Smooth muscle cell (in vitro differentiated cells): ENCODE results near the gene ARHGAP26. TPM values are rescaled to one million over a fixed set of nuclear protein-coding genes. Genes with fewer than 3 reads are reported as not detected.

Source experiments
- DNase-seq: peaks from one replicate; lab custom pipeline; 2025; ENCODE audit not compliant: unreplicated experiment; lab: John Stamatoyannopoulos, UW
- H2AFZ ChIP-seq: fragments of 200-600 bp; sonication (generic); 2 replicates; pipeline ENCODE4 v1.6.0; 2016; ENCODE audit warnings: antibody characterized with exemption, low read depth, mild to moderate bottlenecking
- H3F3A ChIP-seq: fragments of 200-600 bp; sonication (generic); 2 replicates; pipeline ENCODE4 v1.6.0; 2017; ENCODE audit warnings: antibody characterized with exemption, low read depth
- H3K27ac ChIP-seq: fragments of 200-600 bp; sonication (generic); 2 replicates; pipeline ENCODE4 v1.5.1; 2016; ENCODE audit warnings: low read depth, mild to moderate bottlenecking
- H3K27me3 ChIP-seq: fragments of 200-600 bp; sonication (generic); 2 replicates; pipeline ENCODE4 v1.6.1; 2016; ENCODE audit warnings: low read depth, mild to moderate bottlenecking
- H3K36me3 ChIP-seq: fragments of 200-600 bp; sonication (generic); 2 replicates; pipeline ENCODE4 v1.5.1; 2016; ENCODE audit warnings: low read depth
- H3K4me1 ChIP-seq: fragments of 200-600 bp; sonication (generic); 2 replicates; pipeline ENCODE4 v1.5.1; 2016; ENCODE audit warnings: low read depth
- H3K4me2 ChIP-seq: fragments of 200-600 bp; sonication (generic); 2 replicates; pipeline ENCODE4 v1.6.0; 2016; ENCODE audit warnings: mild to moderate bottlenecking
- H3K4me3 ChIP-seq: fragments of 200-600 bp; sonication (generic); 2 replicates; pipeline ENCODE4 v1.5.1; 2016; ENCODE audit warnings: mild to moderate bottlenecking
- H3K79me2 ChIP-seq: fragments of 200-600 bp; sonication (generic); 2 replicates; pipeline ENCODE4 v1.6.0; 2016; ENCODE audit warnings: low read depth, mild to moderate bottlenecking
- H3K9ac ChIP-seq: fragments of 200-600 bp; sonication (generic); 2 replicates; pipeline ENCODE4 v1.6.0; 2016; ENCODE audit warnings: low read depth
- H3K9me3 ChIP-seq: fragments of 200-600 bp; sonication (generic); replicated peaks from 2 replicates; pipeline ENCODE4 v1.5.1; 2016; ENCODE audit warnings: low read depth
- H4K20me1 ChIP-seq: fragments of 200-600 bp; sonication (generic); 2 replicates; pipeline ENCODE4 v1.6.0; 2016; ENCODE audit warnings: low read depth
- WGBS: methylation state at CpG from one replicate; pipeline ENCODE4 v1.1.7; 2016; ENCODE audit warnings: low lambda C conversion rate; 5-methylcytosine and 5-hydroxymethylcytosine counted together
- polyA plus RNA-seq: library from polyadenylated mRNA; unstranded; fragments of >200 nt; fragmentation: Nextera tagmentation; extraction: Ambion mirVana; gene quantifications from 2 replicates; pipeline ENCODE4 v1.2.1, GENCODE V29; 2016
- total RNA-seq: library from RNA; depleted of rRNA; stranded (reverse); fragments of >200 nt; gene quantifications from 2 replicates; pipeline ENCODE4 v1.2.3, GENCODE V29; 2014
- TF ChIP-seq, protein P1 (sequence below): fragments of 200-600 bp; sonication (generic); IDR thresholded peaks from 2 replicates; pipeline ENCODE4 v1.5.1; 2017; ENCODE audit warnings: borderline replicate concordance, mild to moderate bottlenecking, antibody characterized with exemption; ENCODE audit not compliant: insufficient read depth, poor library complexity, severe bottlenecking

ARHGAP26 gene
- total and polyA plus RNA-seq, 2 experiments from 2014 or later, result 2.2 to 5.1 TPM

GRCh38 chr5:143055596-143056338, 285.6 kb downstream of the ARHGAP26 start:
- Histone ChIP-seq H3K79me2 (no peaks in the 10 kb centered on the region), H3K27ac (peak overlapping the region; percentile 80), H3K27me3 (no peaks in the 10 kb centered on the region), H3K9me3 (no peaks in the 10 kb centered on the region), H3K36me3 (no peaks in the 10 kb centered on the region), H3K4me2 (peak overlapping the region; percentile 66), H3F3A (peaks cover 21% of the 10 kb centered on the region), H3K4me3 (no peak overlapping the region), H3K4me1 (peaks cover 38% of the 10 kb centered on the region), H2AFZ (no peak overlapping the region), H3K9ac (peak overlapping the region; percentile 10), H4K20me1 (no peaks in the 10 kb centered on the region)
- WGBS, result 36% methylated on average over 5 of the region's 5 CpGs
- no peak for DNase-seq
- TF ChIP-seq, protein P1, sequence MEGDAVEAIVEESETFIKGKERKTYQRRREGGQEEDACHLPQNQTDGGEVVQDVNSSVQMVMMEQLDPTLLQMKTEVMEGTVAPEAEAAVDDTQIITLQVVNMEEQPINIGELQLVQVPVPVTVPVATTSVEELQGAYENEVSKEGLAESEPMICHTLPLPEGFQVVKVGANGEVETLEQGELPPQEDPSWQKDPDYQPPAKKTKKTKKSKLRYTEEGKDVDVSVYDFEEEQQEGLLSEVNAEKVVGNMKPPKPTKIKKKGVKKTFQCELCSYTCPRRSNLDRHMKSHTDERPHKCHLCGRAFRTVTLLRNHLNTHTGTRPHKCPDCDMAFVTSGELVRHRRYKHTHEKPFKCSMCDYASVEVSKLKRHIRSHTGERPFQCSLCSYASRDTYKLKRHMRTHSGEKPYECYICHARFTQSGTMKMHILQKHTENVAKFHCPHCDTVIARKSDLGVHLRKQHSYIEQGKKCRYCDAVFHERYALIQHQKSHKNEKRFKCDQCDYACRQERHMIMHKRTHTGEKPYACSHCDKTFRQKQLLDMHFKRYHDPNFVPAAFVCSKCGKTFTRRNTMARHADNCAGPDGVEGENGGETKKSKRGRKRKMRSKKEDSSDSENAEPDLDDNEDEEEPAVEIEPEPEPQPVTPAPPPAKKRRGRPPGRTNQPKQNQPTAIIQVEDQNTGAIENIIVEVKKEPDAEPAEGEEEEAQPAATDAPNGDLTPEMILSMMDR, result no peak

- Histone ChIP-seq H3K27me3 (no peaks in the 10 kb centered on the region), H3K27ac (peak overlapping the region; percentile 80), H3K4me2 (peak overlapping the region; percentile 66), H2AFZ (no peak overlapping the region), H3K9ac (peak overlapping the region; percentile 35), H3K4me1 (peaks cover 37% of the 10 kb centered on the region), H3K36me3 (no peaks in the 10 kb centered on the region), H4K20me1 (no peaks in the 10 kb centered on the region), H3K9me3 (no peaks in the 10 kb centered on the region), H3K4me3 (no peak overlapping the region), H3K79me2 (no peaks in the 10 kb centered on the region), H3F3A (peaks cover 24% of the 10 kb centered on the region)
- no peak for DNase-seq
- TF ChIP-seq, protein P1, result no peak
Measured at GRCh38 chr5:143056339-143056704, 286.1 kb downstream of the ARHGAP26 start.

DNA sequence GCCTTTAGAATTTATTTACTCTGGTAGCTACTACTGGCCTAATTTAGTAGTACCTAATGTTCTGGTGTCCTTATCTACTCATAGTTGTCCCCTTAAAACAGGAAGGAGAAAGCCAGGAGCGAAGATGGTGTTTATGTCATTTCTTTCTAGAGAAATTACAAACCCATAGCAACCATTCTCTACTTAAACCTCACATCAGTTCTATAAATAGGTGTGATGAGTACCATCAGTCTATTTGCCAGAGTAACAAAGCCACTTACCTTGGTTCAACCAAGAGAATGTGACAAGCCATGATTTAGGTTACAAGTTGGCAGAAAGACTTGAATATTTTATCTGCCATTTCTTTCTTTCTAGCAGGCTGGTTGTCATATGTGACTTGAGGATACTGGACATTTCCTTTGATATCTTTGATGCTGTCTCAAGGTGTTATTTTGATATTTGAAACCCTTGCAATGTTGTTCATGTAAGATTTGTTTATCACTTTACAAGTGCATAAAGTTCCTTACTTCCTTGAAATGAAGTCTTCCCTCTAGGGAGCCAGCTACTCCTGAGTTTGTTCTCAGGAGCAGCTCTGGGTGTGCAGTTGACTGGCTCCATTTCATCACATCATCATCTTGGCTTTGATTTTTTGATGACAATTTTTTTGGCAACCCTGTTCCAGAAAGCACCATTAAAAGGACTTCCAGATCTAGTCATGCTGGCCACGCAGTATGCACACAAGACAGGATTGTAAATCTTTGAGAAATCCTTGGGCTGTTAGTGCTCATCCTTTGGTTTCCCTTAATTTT, 286.8 kb downstream of the ARHGAP26 start:
- Histone ChIP-seq H3K4me1 (peaks cover 42% of the 10 kb centered on the region), H3K27ac (peak overlapping the region; percentile 80), H4K20me1 (no peaks in the 10 kb centered on the region), H2AFZ (no peak overlapping the region), H3K27me3 (no peaks in the 10 kb centered on the region), H3F3A (peaks cover 30% of the 10 kb centered on the region), H3K9ac (peak overlapping the region; percentile 35), H3K9me3 (no peaks in the 10 kb centered on the region), H3K36me3 (no peaks in the 10 kb centered on the region), H3K4me2 (peak overlapping the region; percentile 66), H3K79me2 (no peaks in the 10 kb centered on the region), H3K4me3 (no peak overlapping the region)
- no peak for DNase-seq
- TF ChIP-seq, protein P1, result no peak
- WGBS, result 72% methylated on average over 2 of the region's 2 CpGs
